RCC 7860 (cell line): ENCODE measurements around the gene SRGAP2C.
"Not testable (repeated sequence)": the region's sequence is repeated elsewhere in the genome, so short reads cannot be mapped to it uniquely, and the experiment has no call there.

ENCODE experiments used
- DNase-seq: peaks from one replicate; pipeline ENCODE4 v3.0.0-alpha.2; 2015; ENCODE audit warnings: low spot score
- FAIRE-seq: peaks from 2 replicates; lab custom pipeline; 2012; peaks lifted over from hg19 to GRCh38; lab: Jason Lieb, UNC

Gene SRGAP2C

DNA sequence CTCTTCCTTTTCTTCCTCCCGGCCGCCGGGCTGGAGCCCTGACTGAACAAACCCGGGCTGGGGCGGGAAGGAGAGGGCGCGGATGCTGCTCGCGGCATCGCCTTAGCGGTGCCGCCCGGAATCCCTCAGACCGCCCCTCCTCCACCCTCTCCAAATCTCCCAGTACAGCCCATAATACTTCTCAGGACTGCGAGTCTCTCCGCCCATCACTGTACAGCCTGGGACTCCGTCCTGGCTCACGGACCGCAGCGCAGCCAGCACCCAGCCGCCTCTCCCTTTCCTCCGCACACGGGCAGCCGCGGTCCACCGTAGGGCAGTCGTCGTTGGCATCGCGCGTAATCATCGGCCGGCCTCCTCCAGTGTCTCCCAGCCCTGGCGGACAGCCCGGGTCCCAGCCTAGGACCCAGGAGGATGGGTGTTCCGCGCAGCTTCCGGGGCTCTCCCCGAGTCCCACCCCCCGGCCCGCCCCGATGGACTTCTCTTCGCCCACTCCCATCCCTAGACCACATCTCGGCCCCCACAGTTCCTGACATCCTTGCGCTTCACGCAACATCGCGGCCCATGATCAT, 449 bp downstream of the SRGAP2C start:
- not testable (repeated sequence) for FAIRE-seq, DNase-seq

DNA sequence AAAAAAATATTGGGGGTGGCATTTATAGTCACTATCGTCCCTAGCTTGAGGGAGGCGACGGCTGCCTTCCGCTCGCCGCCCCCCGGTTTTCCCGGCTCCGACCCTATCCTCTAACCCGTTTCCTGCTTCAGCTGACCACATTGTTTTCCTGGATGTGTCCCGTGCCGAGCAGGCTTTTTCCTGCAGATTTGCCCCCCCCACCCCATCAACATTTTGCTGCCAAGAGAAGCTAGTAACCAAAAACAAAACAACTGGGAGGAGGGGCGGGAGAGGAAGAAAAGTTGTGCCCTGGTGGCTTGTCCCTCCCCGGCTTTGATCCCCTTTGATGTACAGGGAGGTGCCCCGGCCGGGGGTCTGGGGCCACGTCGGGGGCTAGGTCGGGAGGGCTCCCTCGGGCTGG, 1.4 kb downstream of the SRGAP2C start:
- FAIRE-seq, DNase-seq: not testable (repeated sequence)

DNA sequence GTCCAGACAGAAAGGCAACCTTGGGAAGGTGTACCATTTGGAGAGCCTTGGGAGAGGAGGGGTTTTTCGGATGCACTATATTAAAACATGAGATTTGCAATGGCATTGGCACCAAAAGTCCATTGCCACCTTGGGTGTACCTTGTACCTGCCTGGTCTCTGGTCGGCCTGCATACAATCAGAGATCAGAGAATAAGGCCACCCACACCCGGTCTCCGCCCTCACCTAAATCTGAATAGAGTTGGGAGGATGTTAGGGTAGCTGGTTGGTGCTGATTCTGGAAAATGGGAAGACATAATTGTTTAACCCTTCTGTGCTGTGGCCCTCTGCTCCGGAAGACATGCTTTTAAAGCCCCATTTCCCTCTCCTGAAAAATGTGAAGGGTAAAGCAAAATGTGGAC, 3.1 kb downstream of the SRGAP2C start:
- DNase-seq, FAIRE-seq: not testable (repeated sequence)

DNA sequence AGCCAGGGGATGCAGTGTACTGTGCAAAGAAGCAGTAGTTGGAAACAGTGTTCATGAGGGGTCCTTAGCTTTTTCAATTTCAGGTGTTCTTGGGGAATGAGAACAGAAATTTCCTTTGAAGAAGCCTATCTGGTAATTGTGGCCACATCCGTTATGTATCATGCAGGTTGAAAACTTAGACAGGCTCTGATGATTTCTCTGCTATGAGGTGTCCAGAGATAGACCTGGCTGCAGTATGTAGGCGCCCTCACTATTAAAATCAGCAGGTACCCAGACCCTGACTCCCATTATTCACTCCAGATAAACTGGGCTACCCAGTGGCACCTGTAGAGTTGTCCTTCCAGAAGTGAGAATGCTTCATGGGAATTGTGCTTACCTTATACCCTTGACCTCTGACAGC, 7.7 kb downstream of the SRGAP2C start:
- FAIRE-seq: not testable (repeated sequence)

DNA sequence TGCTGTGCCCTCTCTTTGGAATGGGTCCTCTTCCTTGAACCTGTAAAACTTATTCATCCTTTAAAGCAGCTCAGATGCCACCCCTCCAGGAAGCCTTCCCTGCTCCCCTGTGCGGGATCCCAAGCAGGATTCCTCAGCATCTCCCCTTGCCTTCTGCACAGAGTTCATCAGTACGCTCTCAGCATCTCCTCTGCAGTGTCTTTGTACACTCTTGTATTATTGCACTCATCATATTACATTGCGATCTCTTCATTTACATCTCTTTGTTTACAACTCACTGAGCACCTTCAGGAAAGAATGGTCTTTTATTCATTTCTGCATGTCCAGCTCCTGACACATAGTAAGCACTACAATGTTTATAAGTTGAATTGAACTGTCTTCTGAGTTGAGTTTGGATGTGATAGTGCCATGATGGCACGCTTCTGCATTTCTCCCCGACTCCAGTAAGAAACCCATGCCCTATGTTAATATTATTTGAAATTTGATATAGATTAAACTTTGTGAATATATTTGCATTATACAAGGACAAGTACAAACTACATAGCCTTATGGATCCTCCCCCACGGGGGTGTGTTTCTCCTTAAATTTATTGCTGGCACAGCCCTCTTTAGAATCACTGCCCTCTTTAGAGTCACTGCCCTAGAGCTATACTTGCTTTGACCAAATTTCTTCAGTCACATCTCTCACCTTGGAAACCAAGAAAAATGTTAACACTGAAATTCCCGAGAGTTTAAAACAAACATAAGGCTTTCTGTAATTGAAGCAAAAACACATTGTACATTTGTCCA, 12.5 kb downstream of the SRGAP2C start:
- DNase-seq, FAIRE-seq: not testable (repeated sequence)

More for the DNA sequence above, 7.7 kb downstream of the SRGAP2C start:
- not testable (repeated sequence) for DNase-seq

DNA sequence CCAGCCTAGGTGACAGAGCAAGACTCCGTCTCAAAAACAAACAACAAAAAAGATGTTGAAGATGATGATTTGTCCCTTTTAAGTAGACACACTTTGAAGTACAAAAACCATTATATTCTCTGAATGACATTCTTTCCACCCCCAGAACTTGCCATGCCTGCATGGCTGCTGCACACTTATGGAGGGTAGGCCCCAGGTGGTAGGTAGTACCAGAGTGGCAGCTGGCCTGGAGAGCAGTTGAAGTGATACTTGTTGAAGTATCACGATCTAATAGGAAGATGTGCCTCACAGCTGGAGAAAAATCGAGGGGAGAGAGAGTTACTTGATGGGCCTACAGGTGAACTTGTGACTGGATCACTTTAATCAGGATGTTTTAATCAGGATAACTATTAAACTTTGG, 15.0 kb downstream of the SRGAP2C start:
- not testable (repeated sequence) for FAIRE-seq, DNase-seq

DNA sequence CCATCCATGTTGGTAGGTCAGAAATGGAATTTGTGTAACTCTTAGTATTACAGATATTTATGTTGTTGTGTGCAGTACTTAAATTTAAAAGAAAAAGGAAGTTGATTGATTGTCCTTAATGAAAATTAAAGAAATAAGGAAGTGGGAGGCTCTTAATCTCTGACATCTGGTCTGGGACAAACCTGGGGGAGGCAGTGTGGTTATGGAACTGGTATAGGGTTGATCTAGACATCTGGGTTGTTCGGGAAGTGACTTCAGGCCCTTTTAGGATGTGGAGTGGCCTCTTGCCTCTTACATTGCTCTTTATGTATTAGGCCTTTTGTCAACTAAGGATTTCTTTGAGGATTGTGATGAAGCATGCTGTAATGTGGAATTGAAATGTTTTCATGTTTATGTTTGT, 15.5 kb downstream of the SRGAP2C start:
- not testable (repeated sequence) for DNase-seq, FAIRE-seq

DNA sequence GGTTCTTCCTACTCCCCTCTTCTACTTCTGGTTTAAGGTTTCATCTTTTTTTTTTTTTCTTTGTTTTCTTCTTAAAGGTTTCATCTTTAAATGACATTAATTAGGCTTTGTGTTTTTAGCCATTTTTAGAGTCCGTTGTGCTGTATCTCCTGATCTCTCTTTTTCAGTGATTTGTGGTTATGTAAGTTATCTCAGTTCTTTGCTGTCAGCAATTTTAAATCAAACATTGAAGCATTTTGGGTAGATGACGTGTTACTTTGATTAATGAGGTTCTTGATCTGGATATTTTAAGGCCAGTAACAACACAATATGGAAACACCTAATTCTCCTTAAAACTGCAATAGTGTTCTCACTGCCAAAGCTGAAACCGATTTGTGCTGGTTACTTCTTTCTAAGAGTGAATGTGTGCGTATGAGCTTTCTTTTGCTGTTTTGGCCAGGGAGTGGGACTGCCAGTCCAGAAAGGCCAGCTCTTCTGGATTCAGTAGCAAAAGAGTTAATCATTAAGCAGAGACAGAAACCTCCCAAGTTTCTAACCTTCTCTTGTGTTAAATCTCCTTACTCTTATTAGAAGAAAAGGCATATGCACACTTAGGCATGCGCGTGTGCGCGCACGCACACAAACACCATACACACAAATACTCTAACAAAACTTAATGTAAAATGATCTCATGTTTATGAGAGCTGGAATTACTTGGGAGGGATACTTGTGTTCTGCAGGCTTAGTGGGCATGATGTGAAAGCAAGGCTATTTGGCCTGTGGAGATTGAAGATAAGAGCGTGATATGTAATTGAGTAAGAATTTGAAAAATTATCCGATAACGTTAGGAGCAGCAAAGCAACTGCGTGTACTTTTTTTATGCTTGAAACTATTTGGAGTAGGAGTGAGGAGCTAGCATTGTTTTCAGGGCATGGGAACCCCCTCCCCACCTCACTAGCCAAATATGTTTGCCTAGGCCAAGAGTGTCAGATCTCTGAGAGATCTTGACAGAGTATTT, 16.5 kb downstream of the SRGAP2C start:
- DNase-seq (peak; percentile 29), FAIRE-seq (peak; percentile 83)

DNA sequence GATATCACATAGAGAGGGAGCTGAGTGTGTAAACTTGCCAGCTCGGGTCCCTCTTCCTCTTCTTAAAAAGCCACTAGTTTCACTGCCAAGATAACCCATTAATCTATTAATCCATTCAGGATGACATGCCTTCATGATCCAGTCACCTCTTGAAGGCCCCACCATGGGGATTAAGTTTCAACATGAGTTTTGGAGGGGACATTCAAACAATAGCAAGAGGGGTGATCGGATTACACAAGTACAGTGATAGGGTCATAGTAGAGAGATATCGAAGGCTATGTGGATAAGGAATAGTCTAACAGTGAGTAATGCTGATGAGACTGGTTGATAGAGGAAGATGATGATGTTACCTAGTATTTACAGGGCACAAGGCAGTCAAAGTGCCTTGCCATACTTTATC, 18.2 kb downstream of the SRGAP2C start:
- peak; percentile 30 for DNase-seq
- FAIRE-seq: peak; percentile 30

DNA sequence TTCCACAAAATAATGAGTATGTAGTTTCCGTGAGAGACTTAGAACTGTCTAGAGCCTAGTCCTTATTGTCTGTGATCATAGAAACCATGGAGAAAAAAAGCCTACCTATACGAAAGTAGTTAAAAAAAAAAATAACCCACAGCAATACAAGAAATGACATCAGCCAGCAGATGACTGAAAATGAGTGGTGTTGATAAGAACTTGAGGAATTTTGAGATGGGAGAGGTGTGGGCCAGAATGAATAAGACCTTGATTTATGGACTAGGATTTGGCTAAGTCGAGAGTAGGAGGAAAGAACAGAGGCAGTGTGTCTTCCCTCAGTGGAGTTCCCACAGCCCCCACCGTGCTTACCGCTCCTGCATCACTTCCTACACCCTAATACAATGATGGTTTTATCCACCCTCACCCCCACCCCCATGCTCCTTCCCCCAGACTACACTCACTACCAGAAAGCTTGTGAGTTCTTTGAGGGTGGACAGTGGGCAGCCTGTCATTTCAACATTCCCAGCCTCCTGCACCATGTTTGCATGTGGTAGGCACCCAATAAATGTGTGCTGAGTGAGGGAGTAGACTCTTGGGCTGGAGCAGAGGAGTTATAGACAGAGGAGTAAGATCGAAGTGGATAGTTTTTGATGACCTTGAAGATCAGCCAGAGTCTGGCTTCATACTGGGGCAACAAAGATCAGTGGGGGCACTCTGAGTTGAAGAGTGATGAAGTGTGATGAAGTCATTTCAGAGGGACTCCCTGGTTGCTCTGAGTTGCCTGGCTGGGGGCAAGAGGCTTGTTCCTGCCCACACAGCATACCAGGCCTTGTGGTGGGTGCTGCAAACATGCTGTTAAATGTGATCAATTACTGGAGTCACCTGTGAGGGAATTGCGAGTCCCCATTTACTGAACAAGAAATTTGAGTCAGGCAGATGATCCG, 21.3 kb downstream of the SRGAP2C start:
- peak; percentile 69 for FAIRE-seq
- DNase-seq: peak; percentile 2

DNA sequence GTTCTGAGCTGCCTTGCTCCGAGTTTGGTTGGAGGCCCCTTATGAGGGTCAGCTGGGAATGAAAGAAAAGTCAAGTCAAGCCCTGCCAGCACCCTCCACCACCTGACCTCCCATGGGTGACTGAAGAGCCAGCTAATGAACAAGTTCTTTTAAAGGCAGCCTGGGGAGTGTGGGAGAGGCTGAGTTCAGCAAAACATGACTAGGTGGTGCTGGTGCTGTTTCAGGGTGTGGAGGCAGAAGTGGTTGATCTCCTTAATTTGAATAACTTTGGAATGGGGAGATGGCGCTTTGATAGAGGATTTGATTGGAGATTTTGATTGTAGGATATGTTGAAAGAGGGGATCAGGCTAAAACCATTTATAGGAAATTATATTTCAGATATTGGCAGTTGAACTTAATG, 22.6 kb downstream of the SRGAP2C start:
- not testable (repeated sequence) for DNase-seq, FAIRE-seq

DNA sequence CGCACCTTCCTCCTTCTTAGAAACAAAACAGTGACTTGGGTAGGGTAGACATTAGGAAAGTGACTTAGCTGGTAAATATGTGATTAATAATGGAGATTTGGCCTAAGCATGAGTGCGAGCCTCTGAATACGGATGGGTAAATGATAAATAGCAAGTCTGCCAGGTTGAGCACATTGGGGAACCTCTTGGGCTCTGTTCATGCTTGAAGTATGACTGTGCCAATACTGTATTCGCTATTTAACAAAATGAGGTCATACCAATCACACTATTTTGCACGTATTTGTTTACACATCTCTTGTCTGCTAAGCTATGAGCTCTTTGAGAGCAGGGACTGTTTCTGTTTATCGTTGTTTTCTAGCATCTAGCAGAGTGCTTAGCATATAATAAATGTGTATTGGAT, 23.6 kb downstream of the SRGAP2C start:
- not testable (repeated sequence) for DNase-seq, FAIRE-seq

DNA sequence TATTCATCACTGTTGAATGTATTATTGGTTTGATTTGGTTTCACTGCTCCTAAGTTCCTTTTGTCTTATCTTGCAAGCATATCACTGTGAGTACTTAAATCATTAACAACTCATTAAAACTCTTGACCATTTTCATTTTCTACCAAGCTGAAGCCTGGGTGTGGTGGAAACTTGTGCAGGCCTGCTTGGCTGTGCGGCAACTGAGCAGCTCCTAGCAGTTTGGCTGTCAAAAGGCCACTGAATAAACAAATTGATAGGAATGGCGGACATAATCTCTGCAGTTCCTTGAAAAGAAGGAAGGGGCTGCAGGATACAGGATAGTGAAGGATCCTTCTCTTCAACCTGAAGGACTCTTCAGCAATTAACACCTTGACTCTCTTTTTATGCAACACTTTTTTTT, 26.0 kb downstream of the SRGAP2C start:
- FAIRE-seq: not testable (repeated sequence)

DNA sequence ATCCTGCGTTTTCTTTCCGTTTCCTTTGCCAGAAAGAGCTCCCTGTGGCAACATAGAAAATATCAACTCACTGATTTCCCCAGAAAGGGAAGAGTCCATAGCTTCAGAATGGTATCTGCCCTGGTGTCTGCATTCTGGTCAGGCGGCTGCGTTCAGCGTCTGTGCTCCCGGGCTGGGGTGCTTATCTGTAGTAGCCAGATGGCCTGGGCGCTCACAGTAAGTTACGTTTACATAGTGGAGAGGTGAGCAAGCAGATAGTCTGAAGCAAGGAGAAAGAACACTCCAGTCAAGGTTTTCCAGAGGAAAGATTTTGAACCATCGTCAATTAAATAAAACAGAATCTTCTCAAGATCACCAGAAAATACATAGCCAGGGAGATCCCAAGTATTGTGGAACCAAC, 28.7 kb downstream of the SRGAP2C start:
- FAIRE-seq, DNase-seq: not testable (repeated sequence)

More for the DNA sequence above, 26.0 kb downstream of the SRGAP2C start:
- not testable (repeated sequence) for DNase-seq

DNA sequence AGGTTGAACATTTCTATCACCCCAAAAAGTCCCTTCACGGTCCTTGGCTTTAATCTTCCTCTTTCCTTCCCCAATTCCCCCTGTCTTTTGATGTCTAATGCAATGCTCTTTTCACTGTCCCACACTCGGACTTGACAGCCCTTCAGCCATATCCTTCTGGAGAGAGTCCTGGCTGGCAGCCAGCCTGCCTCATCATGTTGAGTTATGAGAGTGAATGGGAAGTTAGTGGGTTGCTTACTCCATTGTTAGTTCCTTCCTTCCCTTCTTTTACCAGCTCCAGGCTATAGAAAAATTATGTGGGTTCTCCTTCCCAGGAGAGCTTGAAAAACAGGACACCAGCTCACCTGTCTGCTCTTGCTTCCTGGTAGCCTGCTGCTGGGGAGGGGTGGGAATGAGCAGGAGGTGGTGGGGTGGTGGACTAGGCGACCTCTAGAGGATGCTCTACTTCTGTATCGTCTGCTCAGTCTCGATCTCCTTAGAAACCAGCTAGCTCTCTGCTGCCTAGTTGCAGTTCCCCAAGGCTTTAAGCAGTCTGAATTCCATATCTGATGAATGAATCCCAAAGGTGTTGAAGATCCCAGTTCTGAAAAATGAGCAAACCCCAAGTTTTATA, 29.9 kb downstream of the SRGAP2C start:
- FAIRE-seq: peak; percentile 36
- DNase-seq: not testable (repeated sequence)

DNA sequence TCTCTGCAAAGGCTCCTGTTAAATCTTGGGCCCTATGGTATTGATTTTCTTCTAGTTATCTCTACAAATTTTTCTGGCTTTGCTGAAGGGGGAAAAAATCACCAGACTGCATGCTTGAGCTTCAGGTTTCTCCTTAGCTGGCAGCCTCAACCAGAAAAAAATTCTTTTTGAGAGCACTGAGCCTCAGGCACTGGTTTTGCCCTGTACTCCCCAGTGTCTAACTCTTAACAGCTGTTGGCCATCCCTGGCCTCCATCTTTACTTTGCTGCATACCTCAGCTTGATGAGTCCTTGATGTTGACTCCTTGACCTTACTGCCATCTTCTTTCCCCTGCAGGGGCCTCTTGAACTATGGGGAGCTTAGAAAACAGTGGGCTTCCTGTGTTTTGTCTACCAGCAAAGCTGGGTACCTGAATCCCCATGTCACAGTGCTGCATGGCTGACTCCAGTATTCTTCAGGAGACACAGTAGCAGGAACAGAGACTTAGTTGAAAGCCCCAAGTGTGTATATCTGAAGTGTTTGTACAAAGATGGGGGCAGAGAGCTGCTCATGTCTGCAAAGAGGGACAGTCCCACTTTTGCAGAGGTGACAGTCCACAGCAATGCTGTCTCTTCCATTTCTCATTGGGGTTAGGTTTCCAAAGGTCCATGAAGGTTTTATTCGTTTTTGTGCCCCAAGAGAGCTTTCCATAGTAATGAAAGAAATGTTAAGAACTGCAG, 31.1 kb downstream of the SRGAP2C start:
- not testable (repeated sequence) for FAIRE-seq, DNase-seq

DNA sequence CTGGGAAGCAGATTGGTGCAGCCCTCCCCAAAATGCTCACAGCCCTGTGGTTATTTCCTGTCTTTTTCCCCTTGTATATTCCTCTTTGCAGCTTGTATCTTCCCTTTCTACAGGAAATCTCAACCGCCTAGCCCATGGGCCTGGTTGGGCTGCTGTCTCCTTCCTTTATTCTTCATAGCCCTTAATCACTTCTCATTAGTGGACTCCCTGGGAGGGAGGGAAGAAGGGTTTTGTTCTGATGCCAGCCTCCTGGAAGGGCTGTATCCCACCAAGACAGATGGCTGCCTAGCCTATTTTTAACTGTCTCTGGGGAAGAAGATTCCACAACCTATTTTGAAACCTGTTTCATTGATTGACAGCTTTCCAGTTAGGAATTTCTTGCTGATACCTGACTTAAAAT, 31.9 kb downstream of the SRGAP2C start:
- DNase-seq, FAIRE-seq: not testable (repeated sequence)

DNA sequence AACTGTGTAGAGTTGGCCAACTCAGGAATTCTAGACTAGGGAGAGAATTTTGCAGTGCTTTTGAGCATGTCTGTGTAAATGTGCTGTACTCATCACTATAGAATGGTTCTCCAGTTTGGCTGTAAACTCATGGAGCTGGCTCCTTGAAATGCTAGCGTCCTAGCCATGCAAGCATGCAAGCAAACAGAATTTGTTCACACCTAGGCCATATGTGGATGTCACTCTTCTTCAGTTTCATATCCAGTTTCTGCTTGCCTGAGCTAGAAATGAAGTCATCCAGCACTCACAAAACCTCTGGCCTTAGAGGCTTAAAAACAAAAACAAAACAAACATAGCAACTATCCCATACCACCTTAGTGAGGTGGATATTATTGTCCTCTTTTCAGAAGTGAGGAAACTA, 37.0 kb downstream of the SRGAP2C start:
- not testable (repeated sequence) for FAIRE-seq, DNase-seq

DNA sequence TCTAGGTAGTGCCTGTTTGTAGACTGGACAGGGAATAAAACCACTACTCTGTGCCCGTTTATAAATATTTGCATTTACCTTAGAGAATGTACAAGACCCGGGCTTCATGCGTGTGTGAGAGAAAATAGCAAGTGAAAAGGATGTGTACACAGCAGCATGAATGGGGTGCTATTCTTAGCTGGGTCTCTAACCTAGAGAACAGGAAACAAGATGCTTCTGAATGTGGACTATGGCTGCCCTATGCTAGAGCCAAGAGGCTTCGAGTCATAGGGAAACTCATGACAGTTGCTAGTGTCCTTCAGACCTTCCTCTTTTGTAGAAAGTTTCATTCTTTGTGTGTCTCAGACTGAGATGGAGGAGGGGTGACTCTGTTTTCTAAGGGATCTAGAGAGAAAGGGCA, 39.9 kb downstream of the SRGAP2C start:
- not testable (repeated sequence) for DNase-seq, FAIRE-seq
